ENCODE data around the gene UFSP2.

UFSP2 gene

GRCh38 chr4:185352202-185352601 is 73.6 kb downstream of the UFSP2 start:
- Histone ChIP-seq H3K27me3 (ENCODE audit: insufficient read depth, insufficient read length) (no peaks in the 10 kb centered on the region), H3K36me3 (ENCODE audit: insufficient read depth, insufficient read length, low read length) (peaks cover 5% of the 10 kb centered on the region), H3K9ac (ENCODE audit: insufficient read length, low read depth) (no peak overlapping the region), H3K4me3 (ENCODE audit: insufficient read length, low read depth) (no peak overlapping the region), H3K4me1 (ENCODE audit: insufficient read depth, insufficient read length) (no peaks in the 10 kb centered on the region), H3K9me3 (ENCODE audit: insufficient read depth, low read length) (no peaks in the 10 kb centered on the region)
- no peak for DNase-seq (ENCODE audit: low read depth, low spot score)
- TF ChIP-seq ZNF274 (IDR thresholded peaks at IDR 0.05; ENCODE audit: low read depth, low read length) (no peak), SUZ12 (IDR thresholded peaks at IDR 0.05; ENCODE audit: extremely low read depth, insufficient read depth, insufficient read length) (no peak), YY1 (IDR thresholded peaks at IDR 0.05; ENCODE audit: insufficient read depth, insufficient read length) (no peak)

GRCh38 chr4:185351691-185352090 is 74.1 kb downstream of the UFSP2 start:
- H3K27me3 ChIP-seq (ENCODE audit: insufficient read depth, insufficient read length): no peaks in the 10 kb centered on the region
- H3K36me3 ChIP-seq (ENCODE audit: insufficient read depth, insufficient read length, low read length): peaks cover 7% of the 10 kb centered on the region
- no peak for DNase-seq (ENCODE audit: low read depth, low spot score)
- no peaks in the 10 kb centered on the region for H3K9me3 ChIP-seq (ENCODE audit: insufficient read depth, low read length)
- no peak overlapping the region for H3K4me3 ChIP-seq (ENCODE audit: insufficient read length, low read depth)
- H3K9ac ChIP-seq (ENCODE audit: insufficient read length, low read depth): no peak overlapping the region
- H3K4me1 ChIP-seq (ENCODE audit: insufficient read depth, insufficient read length): no peaks in the 10 kb centered on the region
- TF ChIP-seq YY1 (IDR thresholded peaks at IDR 0.05; ENCODE audit: insufficient read depth, insufficient read length): no peak
- TF ChIP-seq SUZ12 (IDR thresholded peaks at IDR 0.05; ENCODE audit: extremely low read depth, insufficient read depth, insufficient read length): no peak
- no peak for TF ChIP-seq ZNF274 (IDR thresholded peaks at IDR 0.05; ENCODE audit: low read depth, low read length)
